GM23338 (cell line): ENCODE results near the gene SARS2. TPM values are rescaled to one million over a fixed set of nuclear protein-coding genes. Genes with fewer than 3 reads are reported as not detected.

ENCODE experiments used
- ETS1 ChIP-seq: IDR thresholded peaks from 2 replicates; pipeline ENCODE4 v1.6.1; 2016; ENCODE audit warnings: antibody characterized with exemption
- ZNF462 ChIP-seq: fragments of 250-450 bp; sonication (Bioruptor Pico); IDR thresholded peaks from 2 replicates; pipeline ENCODE4 v1.5.0; 2020; ENCODE audit warnings: mild to moderate bottlenecking, moderate library complexity
- polyA plus RNA-seq: library from polyadenylated mRNA; unstranded; fragments of >200 nt; fragmentation: Nextera tagmentation; extraction: Ambion mirVana; gene quantifications from 2 replicates; pipeline ENCODE4 v1.2.1, GENCODE V29; 2016
- total RNA-seq: library from RNA; depleted of rRNA; stranded (reverse); fragments of >200 nt; shearing (Covaris generic); gene quantifications from 2 replicates; pipeline ENCODE4 v1.2.3, GENCODE V29; 2014; rRNA removed

The SARS2 gene
- total and polyA plus RNA-seq, 2 experiments from 2014 or later, result 70.6 to 75.7 TPM

- TF ChIP-seq ZNF462 (CRISPR knock-in tag) (no peak), ETS1 (no peak)
These were observed 63.3 kb downstream of the SARS2 start (continued) for GRCh38 chr19:38867171-38867780.

Other genes with a start within 250 kb of the SARS2 start
- 8.0 and 20.5 TPM in 2 replicates for gene CAPN12, start 186.3 kb downstream of the SARS2 start, total RNA-seq
- gene CAPN12, start 186.3 kb downstream of the SARS2 start, polyA plus RNA-seq, result 19.1 and 21.8 TPM in 2 replicates
- not detected in 2 replicates for gene LGALS7, start 157.2 kb downstream of the SARS2 start, total RNA-seq
- gene LGALS7, start 157.2 kb downstream of the SARS2 start, polyA plus RNA-seq, result 1.6 and 4.8 TPM in 2 replicates
- 2.4 TPM in 1 of 2 replicates, not detected in the other for gene LGALS7B, start 141.6 kb downstream of the SARS2 start, total RNA-seq
- gene LGALS7B, start 141.6 kb downstream of the SARS2 start, polyA plus RNA-seq, result 6.6 and 8.6 TPM in 2 replicates
- 0.87 TPM in 1 of 2 replicates, not detected in the other for gene LGALS4, start 117.8 kb downstream of the SARS2 start, total RNA-seq
- gene LGALS4, start 117.8 kb downstream of the SARS2 start, polyA plus RNA-seq, result not detected in 2 replicates
- 66.2 and 79.9 TPM in 2 replicates for gene ECH1, start 99.0 kb downstream of the SARS2 start, total RNA-seq
- gene ECH1, start 99.0 kb downstream of the SARS2 start, polyA plus RNA-seq, result 186 and 193 TPM in 2 replicates
- 491 and 580 TPM in 2 replicates for gene HNRNPL, start 80.8 kb downstream of the SARS2 start, total RNA-seq
- gene HNRNPL, start 80.8 kb downstream of the SARS2 start, polyA plus RNA-seq, result 664 and 836 TPM in 2 replicates
- 11.2 and 22.4 TPM in 2 replicates for gene RINL, start 52.5 kb downstream of the SARS2 start, total RNA-seq
- 19.4 and 21.4 TPM in 2 replicates for gene RINL, start 52.5 kb downstream of the SARS2 start, polyA plus RNA-seq
- 8.2 and 8.4 TPM in 2 replicates for gene SIRT2, start 31.1 kb downstream of the SARS2 start, total RNA-seq
- 2.7 and 3.4 TPM in 2 replicates for gene SIRT2, start 31.1 kb downstream of the SARS2 start, polyA plus RNA-seq
- 37.0 and 39.6 TPM in 2 replicates for gene NFKBIB, start 30.8 kb downstream of the SARS2 start, total RNA-seq
- 37.7 and 39.5 TPM in 2 replicates for gene NFKBIB, start 30.8 kb downstream of the SARS2 start, polyA plus RNA-seq
- gene CCER2, start 18.6 kb downstream of the SARS2 start, total RNA-seq, result not detected in 2 replicates
- 0.49 and 0.58 TPM in 2 replicates for gene CCER2, start 18.6 kb downstream of the SARS2 start, polyA plus RNA-seq
- 65.3 and 86.3 TPM in 2 replicates for gene MRPS12, start 181 bp upstream of the SARS2 start, total RNA-seq
- 69.0 and 74.1 TPM in 2 replicates for gene MRPS12, start 181 bp upstream of the SARS2 start, polyA plus RNA-seq
- 27.2 and 29.0 TPM in 2 replicates for gene FBXO17, start 45.0 kb upstream of the SARS2 start, total RNA-seq
- 17.2 and 18.6 TPM in 2 replicates for gene FBXO17, start 45.0 kb upstream of the SARS2 start, polyA plus RNA-seq
- 3.8 and 6.2 TPM in 2 replicates for gene FBXO27, start 101.8 kb upstream of the SARS2 start, total RNA-seq
- 13.7 and 15.4 TPM in 2 replicates for gene FBXO27, start 101.8 kb upstream of the SARS2 start, polyA plus RNA-seq
- gene ACP7, start 153.6 kb upstream of the SARS2 start, total RNA-seq, result 0.45 and 0.97 TPM in 2 replicates
- gene ACP7, start 153.6 kb upstream of the SARS2 start, polyA plus RNA-seq, result 0.26 and 0.27 TPM in 2 replicates
- 31.7 and 35.4 TPM in 2 replicates for gene PAK4, start 195.0 kb upstream of the SARS2 start, total RNA-seq
- gene PAK4, start 195.0 kb upstream of the SARS2 start, polyA plus RNA-seq, result 28.3 and 28.7 TPM in 2 replicates